Left lung (tissue), 10 donors: ENCODE data around the gene EEF1E1. TPM values are rescaled to one million over a fixed set of nuclear protein-coding genes. Genes with fewer than 3 reads are reported as not detected.
"Not testable (repeated sequence)": the region's sequence is repeated elsewhere in the genome, so short reads cannot be mapped to it uniquely, and the experiment has no call there.

Experiments
- ATAC-seq: fragments of 200-7000 bp; cut with Tn5 transposase; one replicate; pipeline ENCODE4 v1.9.1; 2020; ENCODE audit warnings: moderate library complexity
- DNase-seq, 4 donors: peaks; one replicate each; pipeline ENCODE4 v3.0.0-alpha.2; 2013 to 2020
- H3K27ac ChIP-seq, 2 donors: fragments of 200-600 bp; sonication (generic) in 1 of 2; one replicate each; pipeline versions ENCODE4 v1.5.0 to v1.8.0; 2020 to 2021
- H3K27me3 ChIP-seq, 2 donors: fragments of 200-600 bp; sonication (generic) in 1 of 2; one replicate each; pipeline versions ENCODE4 v1.5.0 to v1.8.0; 2020 to 2021
- H3K36me3 ChIP-seq, 2 donors: fragments of 200-600 bp; sonication (generic) in 1 of 2; one replicate each; pipeline versions ENCODE4 v1.5.0 to v1.8.0; 2020 to 2021
- H3K4me1 ChIP-seq, 2 donors: fragments of 200-600 bp; one replicate each; pipeline ENCODE4 v1.8.0; 2021
- H3K4me3 ChIP-seq, 2 donors: fragments of 200-600 bp; sonication (generic) in 1 of 2; one replicate each; pipeline versions ENCODE4 v1.5.0 to v1.8.0; 2020 to 2021; ENCODE audit warnings: mild to moderate bottlenecking in 1 of 2
- H3K9me3 ChIP-seq, 2 donors: fragments of 200-600 bp; sonication (generic) in 1 of 2; one replicate each; pipeline versions ENCODE4 v1.5.0 to v1.8.0; 2020 to 2021
- intact Hi-C, 2 donors: fragments of 100-400 bp; cut with DNase I; formaldehyde crosslinking; loops; one replicate each; pipeline versions ENCODE4 v1.11.2 to v1.14.2; 2022
- polyA plus RNA-seq, 6 donors: library from polyadenylated mRNA; unstranded; fragments of 120-200 nt; gene quantifications; one replicate each; pipeline ENCODE4 v1.2.1, GENCODE V29; 2013; ENCODE audit not compliant: insufficient read length in 6 of 6
- total RNA-seq, 2 donors: library from RNA; stranded (reverse); fragmentation: NEBNext Ultra II Directional; extraction: Animal tissue kit (Norgen Biotek cat#: 25700); gene quantifications; one replicate each; pipeline ENCODE4 v1.2.1, GENCODE V29; 2021
- TF ChIP-seq, protein P1 (sequence below), 2 donors: fragments of 200-600 bp; sonication (generic) in 1 of 2; IDR thresholded peaks; one replicate each; pipeline versions ENCODE4 v1.5.0 to v1.8.0; 2021; ENCODE audit warnings: antibody characterized with exemption in 2 of 2
- donor health status: DM: no; HTN: yes; CAD: no.
- donor health status: DM: no; HTN: no; CAD: no.

Gene EEF1E1
- total and polyA plus RNA-seq, 8 donors = 20.3 to 31.7 (median 29.0) TPM

DNA sequence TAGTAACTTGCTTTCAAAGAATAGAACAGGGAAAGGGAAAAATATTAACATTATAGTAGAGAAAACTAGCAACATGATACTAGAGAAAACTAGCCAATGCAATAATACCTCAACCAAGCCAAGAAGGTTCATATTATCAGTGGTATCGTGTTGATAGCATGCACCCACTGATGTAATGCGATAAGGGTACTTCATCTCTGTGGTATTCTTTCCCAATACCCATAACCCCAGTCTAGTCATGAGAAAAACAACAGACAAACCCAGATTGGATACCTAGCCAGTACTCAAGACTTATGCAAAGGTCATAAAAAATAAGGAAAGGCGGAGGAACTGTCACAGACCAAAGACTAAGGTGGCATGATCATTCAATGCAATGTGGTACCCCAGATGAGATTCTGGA is 59.1 kb downstream of the EEF1E1 start:
- ATAC-seq (no peak), DNase-seq (no peak)
- no peak overlapping the region for H3K27ac ChIP-seq
- H3K4me1 ChIP-seq = no peaks in the 10 kb centered on the region
- H3K27me3 ChIP-seq = no peaks in the 10 kb centered on the region
- H3K9me3 ChIP-seq = peaks cover 0 to 8% of the 10 kb centered on the region in 2 donors
- TF ChIP-seq, protein P1, sequence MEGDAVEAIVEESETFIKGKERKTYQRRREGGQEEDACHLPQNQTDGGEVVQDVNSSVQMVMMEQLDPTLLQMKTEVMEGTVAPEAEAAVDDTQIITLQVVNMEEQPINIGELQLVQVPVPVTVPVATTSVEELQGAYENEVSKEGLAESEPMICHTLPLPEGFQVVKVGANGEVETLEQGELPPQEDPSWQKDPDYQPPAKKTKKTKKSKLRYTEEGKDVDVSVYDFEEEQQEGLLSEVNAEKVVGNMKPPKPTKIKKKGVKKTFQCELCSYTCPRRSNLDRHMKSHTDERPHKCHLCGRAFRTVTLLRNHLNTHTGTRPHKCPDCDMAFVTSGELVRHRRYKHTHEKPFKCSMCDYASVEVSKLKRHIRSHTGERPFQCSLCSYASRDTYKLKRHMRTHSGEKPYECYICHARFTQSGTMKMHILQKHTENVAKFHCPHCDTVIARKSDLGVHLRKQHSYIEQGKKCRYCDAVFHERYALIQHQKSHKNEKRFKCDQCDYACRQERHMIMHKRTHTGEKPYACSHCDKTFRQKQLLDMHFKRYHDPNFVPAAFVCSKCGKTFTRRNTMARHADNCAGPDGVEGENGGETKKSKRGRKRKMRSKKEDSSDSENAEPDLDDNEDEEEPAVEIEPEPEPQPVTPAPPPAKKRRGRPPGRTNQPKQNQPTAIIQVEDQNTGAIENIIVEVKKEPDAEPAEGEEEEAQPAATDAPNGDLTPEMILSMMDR (IDR thresholded peaks at IDR 0.05) = no peak
- no peak overlapping the region for H3K4me3 ChIP-seq
- H3K36me3 ChIP-seq = peaks cover 0 to 37% of the 10 kb centered on the region in 2 donors
- intact Hi-C loops = no loop called here

DNA sequence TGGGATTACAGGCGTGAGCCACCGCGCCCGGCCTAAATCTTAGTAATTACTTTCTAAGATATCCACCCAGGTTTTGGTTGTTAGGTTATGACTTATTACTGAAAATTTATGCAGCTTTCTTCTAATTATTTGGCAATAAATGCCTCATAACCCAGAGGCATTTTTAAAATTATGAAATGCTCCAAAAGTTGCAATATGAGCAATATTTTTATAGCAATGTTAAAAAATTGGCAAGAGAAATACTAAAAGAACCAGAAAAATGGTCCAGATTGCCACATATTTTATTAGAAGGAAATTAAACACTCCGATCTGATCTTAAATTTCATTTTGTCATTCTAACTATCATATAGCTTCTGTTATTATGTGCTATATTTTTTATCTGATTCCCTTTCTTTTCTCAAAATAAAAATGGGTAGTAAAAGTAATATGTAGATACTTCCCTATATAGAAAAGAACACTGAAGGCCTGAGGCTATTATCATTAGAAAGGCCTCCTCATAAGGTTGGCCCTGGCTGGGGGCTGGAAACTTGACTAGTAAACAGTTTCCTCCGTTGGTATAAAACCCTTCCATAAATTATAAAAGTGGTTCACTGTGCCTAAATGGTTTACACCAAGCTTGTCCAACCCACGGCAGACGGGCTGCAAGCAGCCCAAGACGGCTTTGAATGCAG is 60.3 kb downstream of the EEF1E1 start:
- intact Hi-C loops = no loop called here
- DNase-seq (no peak), ATAC-seq (no peak)
- TF ChIP-seq, protein P1 (IDR thresholded peaks at IDR 0.05) = no peak
- Histone ChIP-seq H3K4me3 (no peak overlapping the region), H3K4me1 (no peaks in the 10 kb centered on the region), H3K9me3 (peaks cover 0 to 8% of the 10 kb centered on the region in 2 donors), H3K27me3 (no peaks in the 10 kb centered on the region), H3K36me3 (peaks cover 0 to 37% of the 10 kb centered on the region in 2 donors), H3K27ac (no peak overlapping the region)

DNA sequence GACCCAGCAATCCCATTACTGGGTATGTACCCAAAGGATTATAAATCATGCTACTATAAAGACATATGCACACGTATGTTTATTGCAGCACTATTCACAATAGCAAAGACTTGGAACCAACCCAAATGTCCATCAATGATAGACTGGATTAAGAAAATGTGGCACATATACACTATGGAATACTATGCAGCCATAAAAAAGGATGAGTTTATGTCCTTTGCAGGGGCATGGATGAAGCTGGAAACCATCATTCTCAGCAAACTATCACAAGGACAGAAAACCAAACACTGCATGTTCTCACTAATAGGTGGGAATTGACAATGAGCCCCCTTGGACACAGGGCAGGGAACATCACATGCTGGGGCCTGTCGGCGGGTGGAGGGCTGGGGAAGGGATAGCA is 68.2 kb downstream of the EEF1E1 start:
- H3K27me3 ChIP-seq, ATAC-seq, intact Hi-C loops, H3K4me3 ChIP-seq, H3K27ac ChIP-seq, H3K4me1 ChIP-seq, H3K36me3 ChIP-seq, DNase-seq, H3K9me3 ChIP-seq: not testable (repeated sequence)

DNA sequence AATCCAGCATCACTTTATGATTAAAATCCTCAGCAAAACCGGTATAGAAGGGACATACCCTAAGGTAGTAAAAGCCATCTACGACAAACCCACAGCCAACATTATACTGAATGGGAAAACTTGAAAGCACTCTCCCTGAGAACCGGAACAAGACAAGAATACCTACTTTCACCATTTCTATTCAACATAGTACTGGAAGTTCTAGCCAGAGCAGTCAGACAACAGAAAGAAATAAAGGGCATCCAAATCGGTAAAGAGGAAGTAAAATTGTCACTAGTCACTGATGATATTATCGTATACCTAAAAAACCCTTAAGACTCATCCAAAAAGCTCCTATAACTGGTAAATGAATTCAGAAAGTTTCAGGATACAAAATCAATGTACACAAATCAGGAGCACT is 71.4 kb downstream of the EEF1E1 start:
- peaks cover 0 to 6% of the 10 kb centered on the region in 2 donors for H3K4me1 ChIP-seq
- no peaks in the 10 kb centered on the region for H3K9me3 ChIP-seq
- H3K27ac ChIP-seq = no peak overlapping the region
- no peak overlapping the region for H3K4me3 ChIP-seq
- H3K36me3 ChIP-seq = no peaks in the 10 kb centered on the region
- DNase-seq (no peak), ATAC-seq (no peak)
- intact Hi-C loops = no loop called here
- no peaks in the 10 kb centered on the region for H3K27me3 ChIP-seq
- TF ChIP-seq, protein P1 (IDR thresholded peaks at IDR 0.05) = no peak

Other genes with a start within 250 kb of the EEF1E1 start
- gene TXNDC5, start 191.8 kb downstream of the EEF1E1 start, total RNA-seq = 100 to 1,000 TPM; 185 to 224 TPM
- gene TXNDC5, start 191.8 kb downstream of the EEF1E1 start, polyA plus RNA-seq = 100 to 1,000 TPM in 5 of 6 donors, 10 to 100 TPM in 1; 93.2 to 144 (median 109) TPM
- gene BLOC1S5, start 38.2 kb downstream of the EEF1E1 start, total RNA-seq = 10 to 100 TPM; 10.8 to 16.0 TPM
- gene BLOC1S5, start 38.2 kb downstream of the EEF1E1 start, polyA plus RNA-seq = 10 to 100 TPM; 17.8 to 22.6 (median 19.7) TPM